Measurements from ENCODE around the gene GRIA3.

Gene GRIA3

DNA sequence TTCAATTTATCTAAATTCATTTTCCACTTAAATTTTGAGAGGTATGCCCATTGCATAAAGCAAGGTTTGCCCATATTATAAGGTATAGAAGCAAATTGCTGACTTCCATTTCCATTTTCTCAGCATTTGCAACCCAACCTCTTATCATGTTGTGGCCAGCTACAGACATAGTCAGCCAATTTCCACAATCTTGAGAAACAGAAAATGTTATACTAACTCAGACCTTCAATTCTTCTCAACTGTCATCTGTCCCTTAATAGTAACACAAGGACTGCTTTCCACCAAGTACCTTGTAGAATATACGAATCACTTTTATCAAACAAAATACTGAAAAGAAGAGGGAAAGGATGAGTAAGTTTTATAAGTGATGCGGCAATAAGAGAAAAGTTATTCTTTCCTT, 11.2 kb upstream of the GRIA3 start:
- no peak overlapping the region for H3K27ac ChIP-seq
- ChIA-PET CTCF (no interaction called here), POLR2A (ENCODE audit: low non-redundant PET) (no interaction called here)
- DNase-seq (ENCODE audit: low spot score): no peak
- TF ChIP-seq, protein P1, sequence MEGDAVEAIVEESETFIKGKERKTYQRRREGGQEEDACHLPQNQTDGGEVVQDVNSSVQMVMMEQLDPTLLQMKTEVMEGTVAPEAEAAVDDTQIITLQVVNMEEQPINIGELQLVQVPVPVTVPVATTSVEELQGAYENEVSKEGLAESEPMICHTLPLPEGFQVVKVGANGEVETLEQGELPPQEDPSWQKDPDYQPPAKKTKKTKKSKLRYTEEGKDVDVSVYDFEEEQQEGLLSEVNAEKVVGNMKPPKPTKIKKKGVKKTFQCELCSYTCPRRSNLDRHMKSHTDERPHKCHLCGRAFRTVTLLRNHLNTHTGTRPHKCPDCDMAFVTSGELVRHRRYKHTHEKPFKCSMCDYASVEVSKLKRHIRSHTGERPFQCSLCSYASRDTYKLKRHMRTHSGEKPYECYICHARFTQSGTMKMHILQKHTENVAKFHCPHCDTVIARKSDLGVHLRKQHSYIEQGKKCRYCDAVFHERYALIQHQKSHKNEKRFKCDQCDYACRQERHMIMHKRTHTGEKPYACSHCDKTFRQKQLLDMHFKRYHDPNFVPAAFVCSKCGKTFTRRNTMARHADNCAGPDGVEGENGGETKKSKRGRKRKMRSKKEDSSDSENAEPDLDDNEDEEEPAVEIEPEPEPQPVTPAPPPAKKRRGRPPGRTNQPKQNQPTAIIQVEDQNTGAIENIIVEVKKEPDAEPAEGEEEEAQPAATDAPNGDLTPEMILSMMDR (conservative IDR thresholded peaks at IDR 0.05; ENCODE audit: low read depth): no peak

DNA sequence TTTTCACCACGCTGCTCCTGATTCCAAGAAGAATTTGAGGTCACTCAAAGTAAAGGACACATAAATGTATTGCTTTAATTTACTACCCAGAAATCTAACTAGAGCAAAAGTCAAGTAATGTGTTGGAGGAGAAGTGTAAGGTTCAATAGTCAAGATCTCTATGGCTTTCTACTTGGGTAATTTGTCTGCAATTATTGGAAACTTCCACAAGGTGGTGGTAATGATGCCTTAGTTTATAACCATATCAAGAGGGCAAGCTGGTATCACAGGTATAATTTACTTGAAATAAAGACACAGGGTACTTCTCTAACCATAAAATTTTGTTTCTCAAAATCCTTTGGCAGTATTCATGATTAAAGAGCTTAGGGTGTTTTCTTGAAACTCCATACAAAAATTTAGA, 10.2 kb upstream of the GRIA3 start:
- ChIA-PET CTCF (no interaction called here), POLR2A (ENCODE audit: low non-redundant PET) (no interaction called here)
- DNase-seq (ENCODE audit: low spot score): no peak
- H3K27ac ChIP-seq: no peak overlapping the region
- TF ChIP-seq, protein P1 (conservative IDR thresholded peaks at IDR 0.05; ENCODE audit: low read depth): no peak

DNA sequence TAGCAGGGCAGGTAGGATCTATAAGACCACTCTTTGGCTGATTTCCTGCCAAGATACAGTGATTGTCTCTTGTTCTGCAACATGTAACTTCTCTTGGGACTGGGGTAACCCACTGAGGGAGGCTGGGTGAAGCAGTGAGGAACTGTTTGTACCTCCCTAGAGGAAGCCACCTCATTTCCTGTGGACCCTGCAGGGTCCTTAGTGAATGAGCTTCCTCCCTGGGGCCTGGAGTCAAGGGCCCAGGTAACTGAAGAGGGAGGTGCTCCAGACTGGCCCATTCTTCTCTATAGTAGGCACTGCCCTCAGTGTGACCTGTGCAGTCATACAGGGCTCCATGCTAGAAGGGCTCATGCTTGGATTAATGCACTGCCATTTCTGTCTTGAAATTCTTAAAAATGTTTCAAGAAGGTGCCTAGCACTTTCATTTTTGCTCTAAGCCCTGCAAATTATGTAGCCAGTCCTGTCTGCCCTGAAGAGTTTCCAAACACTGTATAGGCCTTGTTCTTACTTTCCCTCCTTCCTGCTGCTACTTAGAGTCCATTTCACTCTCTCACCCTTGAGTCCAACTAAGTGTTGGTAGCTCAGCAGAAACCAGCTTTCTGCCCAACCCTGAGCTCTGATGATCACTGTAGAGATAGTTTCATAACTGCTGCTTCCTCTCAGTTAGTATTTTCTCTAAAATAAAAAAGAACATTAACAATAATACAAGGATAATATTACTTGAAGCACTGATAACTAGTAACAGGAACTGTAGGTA, 8.5 kb upstream of the GRIA3 start:
- ChIA-PET CTCF (no interaction called here), POLR2A (ENCODE audit: low non-redundant PET) (no interaction called here)
- TF ChIP-seq, protein P1 (conservative IDR thresholded peaks at IDR 0.05; ENCODE audit: low read depth): no peak
- no peak overlapping the region for H3K27ac ChIP-seq
- no peak for DNase-seq (ENCODE audit: low spot score)

DNA sequence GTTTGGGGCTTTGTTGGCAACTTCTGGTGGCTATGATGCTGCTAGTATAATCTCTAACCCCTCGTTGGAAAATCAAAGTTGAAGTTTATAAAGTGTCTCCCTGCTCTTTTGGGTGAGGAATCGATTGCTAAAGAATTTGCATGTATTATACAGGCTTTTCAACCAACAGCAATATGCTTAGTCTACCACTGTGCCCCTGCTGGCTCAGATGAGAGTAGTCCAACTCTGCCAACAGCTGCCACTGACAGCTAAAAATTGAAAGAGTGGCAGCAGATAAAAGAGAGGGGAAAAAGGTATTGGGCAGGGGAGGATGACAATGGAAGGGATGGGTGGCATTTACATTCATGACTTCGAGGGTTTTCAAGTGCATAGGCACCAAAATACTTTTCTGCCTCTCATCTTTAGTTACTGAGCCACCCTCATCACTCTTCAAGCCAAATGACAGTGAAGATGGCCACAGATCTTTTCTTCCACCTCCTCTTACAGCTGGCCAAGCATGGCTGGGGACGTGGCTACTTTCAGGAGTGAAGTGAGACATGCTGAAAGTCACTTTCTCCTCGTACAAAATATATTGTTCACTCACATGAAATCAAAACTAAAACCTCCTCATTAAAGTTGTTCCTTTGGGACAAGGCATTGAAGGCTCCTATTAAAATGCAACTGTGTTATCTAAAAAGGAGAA, 2.7 kb upstream of the GRIA3 start:
- CTCF ChIA-PET: no interaction called here
- no peak overlapping the region for H3K27ac ChIP-seq
- TF ChIP-seq, protein P1 (conservative IDR thresholded peaks at IDR 0.05; ENCODE audit: low read depth): no peak
- DNase-seq (ENCODE audit: low spot score): no peak
- POLR2A ChIA-PET (ENCODE audit: low non-redundant PET): no interaction called here

DNA sequence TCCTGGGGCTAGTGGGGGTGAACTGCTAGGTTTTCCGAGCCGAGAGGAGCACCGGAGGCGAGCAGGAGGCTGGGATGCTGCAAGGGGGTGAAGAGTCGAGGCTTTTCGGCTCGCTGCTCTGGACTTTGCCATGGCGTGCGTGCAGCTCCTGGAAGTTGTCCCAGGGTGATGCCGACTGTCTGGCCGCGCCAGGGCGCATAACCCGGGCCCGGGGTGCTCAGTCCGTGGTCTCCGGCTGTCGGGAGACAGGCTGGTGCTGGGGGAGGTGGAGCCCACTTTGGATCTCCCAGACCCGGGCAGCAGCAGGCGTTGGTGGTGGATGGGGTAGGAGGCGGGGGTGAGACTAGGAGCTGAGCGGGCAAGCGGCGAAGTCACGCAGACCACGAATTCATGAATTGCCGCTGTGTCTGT, 793 bp downstream of the GRIA3 start:
- CTCF ChIA-PET: no interaction called here

DNA sequence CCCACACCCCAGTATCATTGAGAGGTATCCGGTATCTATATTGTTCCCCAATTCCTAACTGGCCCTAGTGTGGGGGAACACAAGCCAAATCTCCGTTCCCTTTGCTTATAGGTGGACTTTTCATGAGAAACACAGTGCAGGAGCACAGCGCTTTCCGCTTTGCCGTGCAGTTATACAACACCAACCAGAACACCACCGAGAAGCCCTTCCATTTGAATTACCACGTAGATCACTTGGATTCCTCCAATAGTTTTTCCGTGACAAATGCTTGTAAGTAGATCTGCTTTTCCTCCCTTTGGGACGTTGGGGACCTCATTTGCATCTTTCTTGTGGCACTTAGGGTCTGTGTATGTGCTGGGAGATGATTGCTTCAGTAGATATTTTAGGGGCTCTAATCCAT, 1.6 kb downstream of the GRIA3 start:
- TF ChIP-seq, protein P1 (conservative IDR thresholded peaks at IDR 0.05; ENCODE audit: low read depth): no peak
- DNase-seq (ENCODE audit: low spot score): no peak
- ChIA-PET CTCF (no interaction called here), POLR2A (ENCODE audit: low non-redundant PET) (no interaction called here)
- H3K27ac ChIP-seq: no peak overlapping the region

More for the DNA sequence above, 793 bp downstream of the GRIA3 start:
- POLR2A ChIA-PET (ENCODE audit: low non-redundant PET): no interaction called here
- TF ChIP-seq, protein P1 (conservative IDR thresholded peaks at IDR 0.05; ENCODE audit: low read depth): no peak
- no peak for DNase-seq (ENCODE audit: low spot score)
- no peak overlapping the region for H3K27ac ChIP-seq
